GM12875 (cell line): ENCODE data around the gene RNF121.
A peak's percentile ranks its signal among the peaks of the same experiment; 100 is the strongest.

Experiments used
- H3K4me3 ChIP-seq: one replicate; pipeline ENCODE4 v1.5.1; 2011; ENCODE audit warnings: low read depth, low read length, control low read depth
- CTCF ChIP-seq: IDR thresholded peaks from 2 replicates; pipeline ENCODE4 v1.5.1; 2011; ENCODE audit warnings: low read depth, mild to moderate bottlenecking, control low read depth, inconsistent platforms, low read length, moderate library complexity, borderline replicate concordance; ENCODE audit not compliant: insufficient read depth

The RNF121 gene

GRCh38 chr11:72012091-72012630, 83.3 kb downstream of the RNF121 start:
- no peak overlapping the region for H3K4me3 ChIP-seq
- TF ChIP-seq CTCF, result no peak

- TF ChIP-seq CTCF, result no peak
- no peak overlapping the region for H3K4me3 ChIP-seq
Measured at GRCh38 chr11:72012897-72013721, 84.3 kb downstream of the RNF121 start.

GRCh38 chr11:72013765-72014711, 85.2 kb downstream of the RNF121 start:
- no peak overlapping the region for H3K4me3 ChIP-seq
- no peak for TF ChIP-seq CTCF

- TF ChIP-seq CTCF, result no peak
- no peak overlapping the region for H3K4me3 ChIP-seq
Measured at GRCh38 chr11:72014761-72015320, 86.0 kb downstream of the RNF121 start.

- H3K4me3 ChIP-seq, result no peak overlapping the region
- TF ChIP-seq CTCF, result peak; percentile 57; the same call in 1 of the 2 replicates
Measured at GRCh38 chr11:72015511-72016061, 86.7 kb downstream of the RNF121 start.

GRCh38 chr11:72018171-72018570, 89.3 kb downstream of the RNF121 start:
- no peak overlapping the region for H3K4me3 ChIP-seq
- TF ChIP-seq CTCF, result no peak
